ENCODE measurements around the gene TMEM94. TPM values are rescaled to one million over a fixed set of nuclear protein-coding genes. Genes with fewer than 3 reads are reported as not detected.

TMEM94 gene
- total and polyA plus RNA-seq, 2 of the 4 experiments (the other 2 are of a cell fraction), result 8.4 to 64.7 TPM

DNA sequence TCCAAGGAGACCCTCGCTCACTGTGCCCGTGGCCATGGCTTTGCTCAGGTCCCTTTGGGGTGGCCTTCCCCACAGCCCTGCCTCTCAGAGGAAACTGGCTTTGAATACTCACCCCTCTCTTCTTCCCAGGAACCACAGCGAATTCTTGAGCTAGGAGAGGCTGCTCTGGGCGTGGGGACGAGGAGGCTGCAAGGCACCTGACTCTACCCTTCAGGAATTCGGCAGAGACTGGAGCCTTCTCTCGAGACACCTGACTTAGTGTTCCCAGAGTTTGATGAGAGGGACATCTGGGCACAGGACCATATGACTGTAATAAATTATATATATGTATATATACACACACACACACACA is 75.3 kb downstream of the TMEM94 start:
- Histone ChIP-seq H4K91ac (ENCODE audit: insufficient read depth, low read depth, low read length) (no peak overlapping the region), H2BK120ac (ENCODE audit: low read depth, low read length) (no peak overlapping the region), H4K5ac (ENCODE audit: low read depth, low read length) (no peak overlapping the region), H3K14ac (replicated peaks; ENCODE audit: low read depth, low read length) (no peak overlapping the region), H3K27ac (ENCODE audit: insufficient read depth, low read length) (no peak overlapping the region), H2AK9ac (replicated peaks; ENCODE audit: low read depth, low read length, poor library complexity) (no peak overlapping the region), H3K56ac (ENCODE audit: extremely low read depth, insufficient read depth, low read length) (no peak overlapping the region), H2BK15ac (ENCODE audit: low read depth, low read length) (no peak overlapping the region), H3K27me3 (ENCODE audit: control insufficient read depth, insufficient read depth, low read length) (peaks cover 29% of the 10 kb centered on the region), H2BK5ac (ENCODE audit: low read depth, low read length, poor library complexity, severe bottlenecking) (no peak overlapping the region), H3K18ac (ENCODE audit: low read depth, low read length) (no peak overlapping the region), H3K4me3 (ENCODE audit: insufficient read depth, low read depth, low read length) (no peak overlapping the region), H3K4me2 (ENCODE audit: low read depth, low read length) (no peak overlapping the region), H3K4me1 (ENCODE audit: control insufficient read depth, insufficient read depth, low read length) (no peaks in the 10 kb centered on the region), H3K79me1 (ENCODE audit: low read depth in 1 of 2, low read length in 2 of 2) (no peaks in the 10 kb centered on the region), H3K9me3 (ENCODE audit: control insufficient read depth, insufficient read depth, low read length) (no peaks in the 10 kb centered on the region), H4K8ac (ENCODE audit: low read depth in 2 of 2, low read length in 2 of 2) (no peak overlapping the region), H2AK5ac (ENCODE audit: low read depth, low read length) (no peak overlapping the region), H3K23ac (ENCODE audit: low read depth, low read length) (no peak overlapping the region), H3K9me1 (ENCODE audit: insufficient read depth, low read length) (no peaks in the 10 kb centered on the region), H2BK20ac (ENCODE audit: low read depth, low read length) (no peak overlapping the region), H4K20me1 (ENCODE audit: insufficient read depth, low read length) (no peaks in the 10 kb centered on the region), H2AFZ (replicated peaks; ENCODE audit: low read length, poor library complexity) (no peak overlapping the region), H3K9ac (ENCODE audit: low read depth, low read length) (no peak overlapping the region), H3K36me3 (ENCODE audit: control insufficient read depth, insufficient read depth, low read length) (no peaks in the 10 kb centered on the region), H3K4ac (ENCODE audit: low read depth, low read length) (no peak overlapping the region)
- no peak for TF ChIP-seq CHD1 (IDR thresholded peaks at IDR 0.05; ENCODE audit: low read depth, low read length)
- DNase-seq (no peak), ATAC-seq (ENCODE audit: low read depth) (no peak)
- intact Hi-C loops (cut with micrococcal nuclease) (no loop called here), dilution Hi-C loops (cut with HindIII; ENCODE audit: low sequenced_read_pairs, unreplicated experiment) (no loop called here), in situ Hi-C loops (cut with MboI; ENCODE audit: low sequenced_read_pairs) (no loop called here)
- POLR2A ChIA-PET (ENCODE audit: unreplicated experiment), result no interaction called here
- WGBS, 2 experiments (ENCODE audit: extremely low coverage in 2 of 2, insufficient read length in 1 of 2), result 74% methylated on average over 3 of the region's 7 CpGs; no CpG with 5 or more reads in 1 of the 2 experiments
- CTCF ChIA-PET, result no interaction called here
- no TSS peak for BruUV-seq (replicated peaks)

Data from IMR-90 (cell line).